ENCODE results near the gene HOXC11. TPM values are rescaled to one million over a fixed set of nuclear protein-coding genes. Genes with fewer than 3 reads are reported as not detected.

The HOXC11 gene
- total and polyA plus RNA-seq, 10 of the 15 experiments (the other 5 are each of a cell fraction or from before 2014, with no cell fraction given) = not detected

- no peak for TF ChIP-seq CUX1 (IDR thresholded peaks at IDR 0.05; ENCODE audit: insufficient replicate concordance, low read depth, low read length)
- TF ChIP-seq SMAD1 (IDR thresholded peaks at IDR 0.05; ENCODE audit: low read depth, partially characterized antibody) = no peak
- no peak for TF ChIP-seq CTCF (IDR thresholded peaks at IDR 0.05 in 2 of 3, conservative IDR thresholded peaks at IDR 0.05 in 1 of 3; ENCODE audit: control insufficient read depth in 2 of 3, extremely low read depth in 1 of 3, insufficient read depth in 1 of 3, low read depth in 3 of 3, low read length in 3 of 3)
- TF ChIP-seq RAD51 (IDR thresholded peaks at IDR 0.05) = no peak
- TF ChIP-seq SPI1 (IDR thresholded peaks at IDR 0.05; ENCODE audit: borderline replicate concordance, insufficient read depth, low read depth, low read length) = no peak
- no peak for TF ChIP-seq HDGF (IDR thresholded peaks at IDR 0.05)
- TF ChIP-seq JUND (IDR thresholded peaks at IDR 0.05; ENCODE audit: low read depth, low read length) = no peak
- TF ChIP-seq IRF3 (IDR thresholded peaks at IDR 0.05) = no peak
- no peak for TF ChIP-seq ASH2L (IDR thresholded peaks at IDR 0.05; ENCODE audit: borderline replicate concordance, low read depth)
Observed at GRCh38 chr12:53998900-53999236, 25.9 kb downstream of the HOXC11 start (continued).

Measured in GM12878 (cell line).